OCI-LY7 (cell line): ENCODE measurements around the gene C3orf18. TPM values are rescaled to one million over a fixed set of nuclear protein-coding genes. Genes with fewer than 3 reads are reported as not detected.

Source experiments
- BruUV-seq: library from RNA; stranded (reverse); fragments of 400-500 nt; replicated peaks from 2 replicates; lab custom pipeline; 2021; lab: Mats Ljungman, UMichigan
- CTCF ChIA-PET: fragments of 300-600 bp; sonication (Branson Sonifier 250); formaldehyde crosslinking; loops from one replicate; lab custom pipeline; 2022; ENCODE audit warnings: antibody characterized with exemption; ENCODE audit not compliant: unreplicated experiment; lab: Charles Lee
- POLR2A ChIA-PET: fragments of 300-600 bp; sonication (Branson Sonifier 250); formaldehyde crosslinking; loops from one replicate; lab custom pipeline; 2022; ENCODE audit warnings: antibody characterized with exemption; lab: Charles Lee
- DNase-seq: peaks from one replicate; pipeline ENCODE4 v3.0.0-alpha.2; 2015; ENCODE audit warnings: low spot score
- H2AFZ ChIP-seq: fragments of 200-600 bp; sonication (generic), shearing (Covaris generic); 2 replicates; pipeline ENCODE4 v1.6.1; 2014; ENCODE audit warnings: mild to moderate bottlenecking, antibody characterized with exemption, low read length, moderate library complexity
- H3K27ac ChIP-seq: fragments of 200-600 bp; sonication (generic); 2 replicates; pipeline ENCODE4 v1.5.1; 2014; ENCODE audit warnings: mixed run types, low read depth, mild to moderate bottlenecking, moderate library complexity, low read length, inconsistent platforms; ENCODE audit not compliant: poor library complexity, severe bottlenecking
- H3K36me3 ChIP-seq: fragments of 200-600 bp; sonication (generic); 2 replicates; pipeline ENCODE4 v1.6.1; 2014; ENCODE audit warnings: mild to moderate bottlenecking, antibody characterized with exemption, low read length, moderate library complexity, mixed read lengths; ENCODE audit not compliant: insufficient read depth
- H3K4me1 ChIP-seq: fragments of 200-600 bp; sonication (generic); 2 replicates; pipeline ENCODE4 v1.5.1; 2014; ENCODE audit warnings: mild to moderate bottlenecking, low read length; ENCODE audit not compliant: insufficient read depth, poor library complexity, severe bottlenecking
- H3K4me2 ChIP-seq: fragments of 200-600 bp; sonication (generic); 2 replicates; pipeline ENCODE4 v1.6.1; 2014; ENCODE audit warnings: mild to moderate bottlenecking, low read length
- H3K4me3 ChIP-seq: fragments of 200-600 bp; sonication (generic); 2 replicates; pipeline ENCODE4 v1.5.1; 2014; ENCODE audit warnings: mild to moderate bottlenecking, low read depth, low read length; ENCODE audit not compliant: poor library complexity, severe bottlenecking
- H3K79me2 ChIP-seq: fragments of 200-600 bp; sonication (generic); 2 replicates; pipeline ENCODE4 v1.6.1; 2016; ENCODE audit warnings: low read depth, mild to moderate bottlenecking, low read length, moderate library complexity, mixed read lengths; ENCODE audit not compliant: insufficient read depth
- H3K9me2 ChIP-seq: fragments of 200-600 bp; sonication (generic); 2 replicates; pipeline ENCODE4 v1.6.1; 2016; ENCODE audit warnings: mild to moderate bottlenecking, low read length, mixed read lengths; ENCODE audit not compliant: insufficient read depth
- H3K9me3 ChIP-seq: fragments of 200-600 bp; sonication (generic); 2 replicates; pipeline ENCODE4 v1.6.1; 2014; ENCODE audit warnings: mild to moderate bottlenecking, mixed run types, low read length, mixed read lengths
- H4K20me1 ChIP-seq: fragments of 200-600 bp; sonication (generic); 2 replicates; pipeline ENCODE4 v1.6.1; 2014; ENCODE audit warnings: mild to moderate bottlenecking, antibody characterized with exemption, low read length, moderate library complexity, mixed read lengths; ENCODE audit not compliant: insufficient read depth
- CTCF ChIP-seq: fragments of 200-600 bp; sonication (generic); conservative IDR thresholded peaks from 2 replicates; pipeline ENCODE4 v1.5.1; 2014; ENCODE audit warnings: mild to moderate bottlenecking, antibody characterized with exemption, low read length, moderate library complexity, mixed read lengths
- EZH2phosphoT487 ChIP-seq: fragments of 200-600 bp; sonication (generic); IDR thresholded peaks from 2 replicates; pipeline ENCODE4 v1.6.1; 2018; ENCODE audit warnings: low read depth, borderline replicate concordance, mild to moderate bottlenecking, mixed run types, antibody characterized with exemption, low read length, moderate library complexity, mixed read lengths
- intact Hi-C: fragments of 100-400 bp; cut with micrococcal nuclease; formaldehyde crosslinking; loops from one replicate; pipeline ENCODE4 v1.10.0; 2022; ENCODE audit not compliant: unreplicated experiment
- total RNA-seq, 2 experiments: library from RNA; depleted of rRNA in 1 of 2; stranded (reverse); fragments of >200 nt in 1 of 2; shearing (Covaris generic) in 1 of 2; gene quantifications; 2 replicates each; pipeline ENCODE4 v1.2.3, GENCODE V29; 2014 to 2022

Gene C3orf18
- total RNA-seq, 2 experiments from 2014 or later: 8.0 to 9.5 TPM

- H3K79me2 ChIP-seq: no peaks in the 10 kb centered on the region
- ChIA-PET POLR2A (interaction anchor here (0.6 to 0.8 kb wide), 2 partner anchors 41 to 246 kb away, joined by 3 read pairs; partner anchors contain the start of gene C3orf18), CTCF (no interaction called here)
- no peak overlapping the region for H2AFZ ChIP-seq
- H3K4me1 ChIP-seq: no peaks in the 10 kb centered on the region
- no peak overlapping the region for H3K4me2 ChIP-seq
- BruUV-seq: no TSS peak
- no peaks in the 10 kb centered on the region for H3K9me3 ChIP-seq
- H3K9me2 ChIP-seq: no peaks in the 10 kb centered on the region
- H4K20me1 ChIP-seq: no peaks in the 10 kb centered on the region
- H3K27ac ChIP-seq: no peak overlapping the region
- TF ChIP-seq EZH2phosphoT487: no peak
- TF ChIP-seq CTCF: no peak
- H3K36me3 ChIP-seq: no peaks in the 10 kb centered on the region
- intact Hi-C loops: no loop called here
- DNase-seq: no peak
- H3K4me3 ChIP-seq: no peak overlapping the region
Observed at GRCh38 chr3:50608278-50608677, 40.7 kb upstream of the C3orf18 start.

- no peaks in the 10 kb centered on the region for H3K36me3 ChIP-seq
- no peaks in the 10 kb centered on the region for H3K9me2 ChIP-seq
- no peak overlapping the region for H3K27ac ChIP-seq
- no peaks in the 10 kb centered on the region for H4K20me1 ChIP-seq
- DNase-seq: no peak
- H3K4me1 ChIP-seq: no peaks in the 10 kb centered on the region
- ChIA-PET CTCF (no interaction called here), POLR2A (interaction anchor here (0.6 kb wide), 1 partner anchor 247 kb away, joined by 3 read pairs; no protein-coding TSS in a partner anchor)
- intact Hi-C loops: no loop called here
- no peak overlapping the region for H3K4me3 ChIP-seq
- BruUV-seq: no TSS peak
- no peak overlapping the region for H3K4me2 ChIP-seq
- no peaks in the 10 kb centered on the region for H3K79me2 ChIP-seq
- H2AFZ ChIP-seq: no peak overlapping the region
- no peaks in the 10 kb centered on the region for H3K9me3 ChIP-seq
- TF ChIP-seq EZH2phosphoT487: no peak
- TF ChIP-seq CTCF: no peak
Observed at GRCh38 chr3:50607271-50608091, 39.9 kb upstream of the C3orf18 start.

- intact Hi-C loops: no loop called here
- POLR2A ChIA-PET: interaction anchor here (0.5 kb wide), 1 partner anchor 90 kb away, joined by 3 read pairs; no protein-coding TSS in a partner anchor
- no peak overlapping the region for H2AFZ ChIP-seq
- H3K4me3 ChIP-seq: no peak overlapping the region
- H3K4me2 ChIP-seq: no peak overlapping the region
- H3K9me3 ChIP-seq: no peaks in the 10 kb centered on the region
- CTCF ChIA-PET: no interaction called here
- H3K36me3 ChIP-seq: no peaks in the 10 kb centered on the region
- H3K9me2 ChIP-seq: no peaks in the 10 kb centered on the region
- H3K27ac ChIP-seq: no peak overlapping the region
- no peak for TF ChIP-seq EZH2phosphoT487
- TF ChIP-seq CTCF: no peak
- BruUV-seq: no TSS peak
- H3K79me2 ChIP-seq: no peaks in the 10 kb centered on the region
- DNase-seq: no peak
- H4K20me1 ChIP-seq: no peaks in the 10 kb centered on the region
- no peaks in the 10 kb centered on the region for H3K4me1 ChIP-seq
Observed at GRCh38 chr3:50606596-50606995, 39.0 kb upstream of the C3orf18 start.
